GM23338 (cell line): Measurements from ENCODE around the gene SLC25A4. TPM values are rescaled to one million over a fixed set of nuclear protein-coding genes. Genes with fewer than 3 reads are reported as not detected.
"Not testable (repeated sequence)": the region's sequence is repeated elsewhere in the genome, so short reads cannot be mapped to it uniquely, and the experiment has no call there.

Source experiments
- ATAC-seq: fragments of 200-7000 bp; cut with Tn5 transposase; 3 replicates; pipeline ENCODE4 v1.9.1; 2020
- DNase-seq: peaks from one replicate; pipeline ENCODE4 v3.0.0-alpha.2; 2015; ENCODE audit warnings: low spot score
- H2AFZ ChIP-seq: fragments of 200-600 bp; sonication (generic); 2 replicates; pipeline ENCODE4 v1.8.0; 2016; ENCODE audit warnings: antibody characterized with exemption, mild to moderate bottlenecking, moderate library complexity
- H3F3A ChIP-seq: fragments of 200-600 bp; sonication (generic); replicated peaks from 2 replicates; pipeline ENCODE4 v1.8.0; 2017; ENCODE audit warnings: antibody characterized with exemption, mixed run types, low read depth
- H3K27ac ChIP-seq: fragments of 200-600 bp; sonication (generic); 2 replicates; pipeline ENCODE4 v1.6.1; 2016; ENCODE audit warnings: low read depth
- H3K27me3 ChIP-seq: fragments of 200-600 bp; sonication (generic); 2 replicates; pipeline ENCODE4 v1.8.0; 2016; ENCODE audit warnings: mild to moderate bottlenecking, mixed run types, moderate library complexity; ENCODE audit not compliant: insufficient read depth
- H3K36me3 ChIP-seq: fragments of 200-600 bp; sonication (generic); 2 replicates; pipeline ENCODE4 v1.8.0; 2016; ENCODE audit warnings: mild to moderate bottlenecking; ENCODE audit not compliant: insufficient read depth
- H3K4me1 ChIP-seq: fragments of 200-600 bp; sonication (generic); 2 replicates; pipeline ENCODE4 v1.8.0; 2016; ENCODE audit warnings: mild to moderate bottlenecking, moderate library complexity; ENCODE audit not compliant: insufficient read depth
- H3K4me2 ChIP-seq: fragments of 200-600 bp; sonication (generic); 2 replicates; pipeline ENCODE4 v1.7.1; 2017; ENCODE audit warnings: mixed run types
- H3K4me3 ChIP-seq: fragments of 200-600 bp; sonication (generic); 2 replicates; pipeline ENCODE4 v1.6.1; 2016; ENCODE audit warnings: mixed run types
- H3K79me2 ChIP-seq: fragments of 200-600 bp; sonication (generic); replicated peaks from 2 replicates; pipeline ENCODE4 v1.8.0; 2017; ENCODE audit warnings: mild to moderate bottlenecking; ENCODE audit not compliant: insufficient read depth
- H3K9me2 ChIP-seq: fragments of 200-600 bp; sonication (generic); 2 replicates; pipeline ENCODE4 v1.8.0; 2017; ENCODE audit not compliant: insufficient read depth
- H4K20me1 ChIP-seq: fragments of 200-600 bp; sonication (generic); replicated peaks from 2 replicates; pipeline ENCODE4 v1.8.0; 2017; ENCODE audit warnings: mild to moderate bottlenecking; ENCODE audit not compliant: insufficient read depth
- H3K27ac Mint-ChIP-seq: 2 replicates; pipeline ENCODE4 v1.8.0; 2020; ENCODE audit warnings: inconsistent platforms, mild to moderate bottlenecking, moderate library complexity, mixed read lengths
- H3K27me3 Mint-ChIP-seq: 3 replicates; pipeline ENCODE4 v1.8.0; 2022; ENCODE audit warnings: low read depth, mild to moderate bottlenecking, moderate library complexity, mixed read lengths, inconsistent platforms; ENCODE audit not compliant: insufficient read depth, poor library complexity
- H3K36me3 Mint-ChIP-seq: 3 replicates; pipeline ENCODE4 v1.8.0; 2021; ENCODE audit warnings: low read depth, mild to moderate bottlenecking, inconsistent platforms, moderate library complexity, mixed read lengths
- H3K4me1 Mint-ChIP-seq: 3 replicates; pipeline ENCODE4 v1.8.0; 2020; ENCODE audit warnings: mild to moderate bottlenecking, inconsistent platforms, mixed read lengths
- H3K4me3 Mint-ChIP-seq: 3 replicates; pipeline ENCODE4 v1.8.0; 2021; ENCODE audit warnings: moderate library complexity, mild to moderate bottlenecking, inconsistent platforms, mixed read lengths
- H3K9me3 Mint-ChIP-seq: 3 replicates; pipeline ENCODE4 v1.8.0; 2020; ENCODE audit warnings: moderate library complexity, mild to moderate bottlenecking, inconsistent platforms, mixed read lengths
- polyA plus RNA-seq: library from polyadenylated mRNA; unstranded; fragments of >200 nt; fragmentation: Nextera tagmentation; extraction: Ambion mirVana; gene quantifications from 2 replicates; pipeline ENCODE4 v1.2.1, GENCODE V29; 2016
- total RNA-seq: library from RNA; depleted of rRNA; stranded (reverse); fragments of >200 nt; shearing (Covaris generic); gene quantifications from 2 replicates; pipeline ENCODE4 v1.2.3, GENCODE V29; 2014
- TF ChIP-seq, protein P1 (sequence below): fragments of 250-450 bp; sonication (Bioruptor Pico); IDR thresholded peaks from 2 replicates; pipeline ENCODE4 v1.5.0; 2020; ENCODE audit warnings: mild to moderate bottlenecking, moderate library complexity
- TF ChIP-seq, protein P2 (sequence below), 2 experiments: fragments of 200-600 bp in 1 of 2; sonication (generic) in 1 of 2; conservative IDR thresholded peaks; 2 replicates each; pipeline versions ENCODE4 v1.5.1 to v1.6.1; 2016 to 2017; ENCODE audit warnings: antibody characterized with exemption in 2 of 2, low read depth in 2 of 2, mild to moderate bottlenecking in 2 of 2, moderate library complexity in 1 of 2

Gene SLC25A4
- total and polyA plus RNA-seq, 2 experiments from 2014 or later, result 43.6 to 66.5 TPM

DNA sequence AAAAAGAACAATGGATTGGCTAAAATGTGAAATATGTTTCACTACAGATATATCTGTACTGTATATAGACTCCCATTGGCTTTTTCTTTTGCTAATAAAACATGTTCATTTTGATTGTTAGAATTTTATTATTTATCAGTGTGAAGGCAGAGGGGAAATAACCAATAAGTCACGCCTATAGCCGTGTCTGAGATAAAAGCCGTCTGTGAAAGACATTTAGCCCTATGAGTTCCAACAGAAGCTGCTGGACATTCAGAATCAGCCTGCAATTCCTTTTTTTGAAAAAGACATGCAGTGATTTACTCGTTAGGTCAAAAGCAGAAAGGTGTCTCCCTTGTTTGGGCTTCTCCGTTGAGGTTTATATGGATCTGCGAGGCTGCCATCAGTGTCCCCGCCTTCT, 24.2 kb upstream of the SLC25A4 start (continued):
- TF ChIP-seq, protein P1, sequence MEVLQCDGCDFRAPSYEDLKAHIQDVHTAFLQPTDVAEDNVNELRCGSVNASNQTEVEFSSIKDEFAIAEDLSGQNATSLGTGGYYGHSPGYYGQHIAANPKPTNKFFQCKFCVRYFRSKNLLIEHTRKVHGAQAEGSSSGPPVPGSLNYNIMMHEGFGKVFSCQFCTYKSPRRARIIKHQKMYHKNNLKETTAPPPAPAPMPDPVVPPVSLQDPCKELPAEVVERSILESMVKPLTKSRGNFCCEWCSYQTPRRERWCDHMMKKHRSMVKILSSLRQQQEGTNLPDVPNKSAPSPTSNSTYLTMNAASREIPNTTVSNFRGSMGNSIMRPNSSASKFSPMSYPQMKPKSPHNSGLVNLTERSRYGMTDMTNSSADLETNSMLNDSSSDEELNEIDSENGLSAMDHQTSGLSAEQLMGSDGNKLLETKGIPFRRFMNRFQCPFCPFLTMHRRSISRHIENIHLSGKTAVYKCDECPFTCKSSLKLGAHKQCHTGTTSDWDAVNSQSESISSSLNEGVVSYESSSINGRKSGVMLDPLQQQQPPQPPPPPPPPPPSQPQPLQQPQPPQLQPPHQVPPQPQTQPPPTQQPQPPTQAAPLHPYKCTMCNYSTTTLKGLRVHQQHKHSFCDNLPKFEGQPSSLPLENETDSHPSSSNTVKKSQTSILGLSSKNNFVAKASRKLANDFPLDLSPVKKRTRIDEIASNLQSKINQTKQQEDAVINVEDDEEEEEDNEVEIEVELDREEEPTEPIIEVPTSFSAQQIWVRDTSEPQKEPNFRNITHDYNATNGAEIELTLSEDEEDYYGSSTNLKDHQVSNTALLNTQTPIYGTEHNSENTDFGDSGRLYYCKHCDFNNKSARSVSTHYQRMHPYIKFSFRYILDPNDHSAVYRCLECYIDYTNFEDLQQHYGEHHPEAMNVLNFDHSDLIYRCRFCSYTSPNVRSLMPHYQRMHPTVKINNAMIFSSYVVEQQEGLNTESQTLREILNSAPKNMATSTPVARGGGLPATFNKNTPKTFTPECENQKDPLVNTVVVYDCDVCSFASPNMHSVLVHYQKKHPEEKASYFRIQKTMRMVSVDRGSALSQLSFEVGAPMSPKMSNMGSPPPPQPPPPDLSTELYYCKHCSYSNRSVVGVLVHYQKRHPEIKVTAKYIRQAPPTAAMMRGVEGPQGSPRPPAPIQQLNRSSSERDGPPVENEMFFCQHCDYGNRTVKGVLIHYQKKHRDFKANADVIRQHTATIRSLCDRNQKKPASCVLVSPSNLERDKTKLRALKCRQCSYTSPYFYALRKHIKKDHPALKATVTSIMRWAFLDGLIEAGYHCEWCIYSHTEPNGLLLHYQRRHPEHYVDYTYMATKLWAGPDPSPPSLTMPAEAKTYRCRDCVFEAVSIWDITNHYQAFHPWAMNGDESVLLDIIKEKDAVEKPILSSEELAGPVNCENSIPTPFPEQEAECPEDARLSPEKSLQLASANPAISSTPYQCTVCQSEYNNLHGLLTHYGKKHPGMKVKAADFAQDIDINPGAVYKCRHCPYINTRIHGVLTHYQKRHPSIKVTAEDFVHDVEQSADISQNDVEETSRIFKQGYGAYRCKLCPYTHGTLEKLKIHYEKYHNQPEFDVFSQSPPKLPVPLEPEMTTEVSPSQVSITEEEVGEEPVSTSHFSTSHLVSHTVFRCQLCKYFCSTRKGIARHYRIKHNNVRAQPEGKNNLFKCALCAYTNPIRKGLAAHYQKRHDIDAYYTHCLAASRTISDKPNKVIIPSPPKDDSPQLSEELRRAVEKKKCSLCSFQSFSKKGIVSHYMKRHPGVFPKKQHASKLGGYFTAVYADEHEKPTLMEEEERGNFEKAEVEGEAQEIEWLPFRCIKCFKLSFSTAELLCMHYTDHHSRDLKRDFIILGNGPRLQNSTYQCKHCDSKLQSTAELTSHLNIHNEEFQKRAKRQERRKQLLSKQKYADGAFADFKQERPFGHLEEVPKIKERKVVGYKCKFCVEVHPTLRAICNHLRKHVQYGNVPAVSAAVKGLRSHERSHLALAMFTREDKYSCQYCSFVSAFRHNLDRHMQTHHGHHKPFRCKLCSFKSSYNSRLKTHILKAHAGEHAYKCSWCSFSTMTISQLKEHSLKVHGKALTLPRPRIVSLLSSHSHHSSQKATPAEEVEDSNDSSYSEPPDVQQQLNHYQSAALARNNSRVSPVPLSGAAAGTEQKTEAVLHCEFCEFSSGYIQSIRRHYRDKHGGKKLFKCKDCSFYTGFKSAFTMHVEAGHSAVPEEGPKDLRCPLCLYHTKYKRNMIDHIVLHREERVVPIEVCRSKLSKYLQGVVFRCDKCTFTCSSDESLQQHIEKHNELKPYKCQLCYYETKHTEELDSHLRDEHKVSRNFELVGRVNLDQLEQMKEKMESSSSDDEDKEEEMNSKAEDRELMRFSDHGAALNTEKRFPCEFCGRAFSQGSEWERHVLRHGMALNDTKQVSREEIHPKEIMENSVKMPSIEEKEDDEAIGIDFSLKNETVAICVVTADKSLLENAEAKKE (CRISPR knock-in tag), result no peak
- TF ChIP-seq, protein P2, sequence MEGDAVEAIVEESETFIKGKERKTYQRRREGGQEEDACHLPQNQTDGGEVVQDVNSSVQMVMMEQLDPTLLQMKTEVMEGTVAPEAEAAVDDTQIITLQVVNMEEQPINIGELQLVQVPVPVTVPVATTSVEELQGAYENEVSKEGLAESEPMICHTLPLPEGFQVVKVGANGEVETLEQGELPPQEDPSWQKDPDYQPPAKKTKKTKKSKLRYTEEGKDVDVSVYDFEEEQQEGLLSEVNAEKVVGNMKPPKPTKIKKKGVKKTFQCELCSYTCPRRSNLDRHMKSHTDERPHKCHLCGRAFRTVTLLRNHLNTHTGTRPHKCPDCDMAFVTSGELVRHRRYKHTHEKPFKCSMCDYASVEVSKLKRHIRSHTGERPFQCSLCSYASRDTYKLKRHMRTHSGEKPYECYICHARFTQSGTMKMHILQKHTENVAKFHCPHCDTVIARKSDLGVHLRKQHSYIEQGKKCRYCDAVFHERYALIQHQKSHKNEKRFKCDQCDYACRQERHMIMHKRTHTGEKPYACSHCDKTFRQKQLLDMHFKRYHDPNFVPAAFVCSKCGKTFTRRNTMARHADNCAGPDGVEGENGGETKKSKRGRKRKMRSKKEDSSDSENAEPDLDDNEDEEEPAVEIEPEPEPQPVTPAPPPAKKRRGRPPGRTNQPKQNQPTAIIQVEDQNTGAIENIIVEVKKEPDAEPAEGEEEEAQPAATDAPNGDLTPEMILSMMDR (conservative IDR thresholded peaks at IDR 0.05; ENCODE audit: low read depth in 2 of 2), result no peak

DNA sequence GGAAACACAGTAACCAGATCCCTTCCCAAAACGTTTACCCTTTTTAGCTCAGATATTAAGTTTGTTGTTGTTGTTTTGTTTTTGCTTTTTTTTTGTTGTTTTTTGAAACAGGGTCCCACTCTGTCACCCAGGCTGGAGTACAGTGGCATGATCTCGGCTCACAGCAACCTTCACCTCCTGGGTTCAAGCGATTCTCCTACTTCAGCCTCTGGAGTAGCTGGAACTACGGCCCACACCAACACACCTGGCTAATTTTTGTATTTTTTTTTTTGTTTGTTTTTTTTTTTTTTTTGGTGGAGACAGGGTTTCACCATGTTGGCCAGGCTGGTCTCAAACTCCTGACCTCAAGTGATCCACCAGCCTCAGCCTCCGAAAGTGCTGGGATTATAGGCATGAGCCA, 23.6 kb upstream of the SLC25A4 start:
- H3F3A ChIP-seq, ATAC-seq, H3K4me2 ChIP-seq, H3K4me3 ChIP-seq, H3K4me3 Mint-ChIP-seq, H3K27ac ChIP-seq, H3K27ac Mint-ChIP-seq, H3K27me3 Mint-ChIP-seq, DNase-seq, H2AFZ ChIP-seq, H3K9me2 ChIP-seq, H3K9me3 Mint-ChIP-seq, H3K79me2 ChIP-seq, H4K20me1 ChIP-seq, H3K36me3 Mint-ChIP-seq, H3K27me3 ChIP-seq, H3K36me3 ChIP-seq: not testable (repeated sequence)
- peaks cover 27% of the 10 kb centered on the region for H3K4me1 ChIP-seq
- H3K4me1 Mint-ChIP-seq, result peaks cover 30% of the 10 kb centered on the region
